ENCODE results near the gene SCN2A.
"Not testable (repeated sequence)": the region's sequence is repeated elsewhere in the genome, so short reads cannot be mapped to it uniquely, and the experiment has no call there.

The SCN2A gene

GRCh38 chr2:165312999-165313398 is 73.8 kb downstream of the SCN2A start:
- DNase-seq (ENCODE audit: low read depth in 2 of 3, low spot score in 2 of 3): no peak

DNA sequence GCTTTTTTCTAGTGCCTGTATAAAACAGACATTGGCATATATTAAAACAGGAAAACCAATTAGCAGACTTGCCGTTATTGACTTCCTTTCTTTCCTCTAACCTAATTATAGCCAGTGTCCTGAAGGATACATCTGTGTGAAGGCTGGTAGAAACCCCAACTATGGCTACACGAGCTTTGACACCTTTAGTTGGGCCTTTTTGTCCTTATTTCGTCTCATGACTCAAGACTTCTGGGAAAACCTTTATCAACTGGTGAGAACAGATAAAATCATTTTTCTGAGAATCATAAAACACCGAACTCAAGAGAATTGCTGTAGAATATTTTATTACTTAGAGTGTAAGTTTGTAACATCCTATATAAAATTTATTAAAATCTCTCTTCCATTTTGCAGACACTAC is 74.3 kb downstream of the SCN2A start:
- DNase-seq (ENCODE audit: low read depth in 2 of 3, low spot score in 2 of 3): no peak

GRCh38 chr2:165328272-165328671 is 89.1 kb downstream of the SCN2A start:
- DNase-seq (ENCODE audit: low read depth in 2 of 3, low spot score in 2 of 3): no peak

DNA sequence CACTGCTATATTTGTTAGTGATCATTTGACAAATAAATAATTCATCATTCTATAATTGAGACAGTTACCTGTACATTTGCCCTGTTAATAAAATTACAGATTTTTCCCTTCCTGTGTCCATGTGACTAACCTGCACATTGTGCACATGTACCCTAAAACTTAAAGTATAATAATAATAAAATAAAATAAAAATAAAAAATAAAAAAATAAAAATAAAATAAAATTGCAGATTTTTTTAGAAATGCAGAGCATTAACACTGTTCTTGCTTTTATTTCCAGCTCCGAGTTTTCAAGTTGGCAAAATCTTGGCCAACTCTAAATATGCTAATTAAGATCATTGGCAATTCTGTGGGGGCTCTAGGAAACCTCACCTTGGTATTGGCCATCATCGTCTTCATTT is 105.1 kb downstream of the SCN2A start:
- DNase-seq (ENCODE audit: low read depth in 2 of 3, low spot score in 2 of 3): not testable (repeated sequence)

GRCh38 chr2:165348441-165348840 is 109.2 kb downstream of the SCN2A start:
- DNase-seq (ENCODE audit: low read depth in 2 of 3, low spot score in 2 of 3): no peak

- no peak for DNase-seq (ENCODE audit: low read depth in 2 of 3, low spot score in 2 of 3)
These were observed 110.0 kb downstream of the SCN2A start for GRCh38 chr2:165349181-165349580.

GRCh38 chr2:165357758-165358157 is 118.5 kb downstream of the SCN2A start:
- no peak for DNase-seq (ENCODE audit: low read depth in 2 of 3, low spot score in 2 of 3)

GRCh38 chr2:165361514-165361913 is 122.3 kb downstream of the SCN2A start:
- no peak for DNase-seq (ENCODE audit: low read depth in 2 of 3, low spot score in 2 of 3)

GRCh38 chr2:165369131-165369897 is 130.1 kb downstream of the SCN2A start:
- no peak for DNase-seq (ENCODE audit: low read depth in 2 of 3, low spot score in 2 of 3)

DNA sequence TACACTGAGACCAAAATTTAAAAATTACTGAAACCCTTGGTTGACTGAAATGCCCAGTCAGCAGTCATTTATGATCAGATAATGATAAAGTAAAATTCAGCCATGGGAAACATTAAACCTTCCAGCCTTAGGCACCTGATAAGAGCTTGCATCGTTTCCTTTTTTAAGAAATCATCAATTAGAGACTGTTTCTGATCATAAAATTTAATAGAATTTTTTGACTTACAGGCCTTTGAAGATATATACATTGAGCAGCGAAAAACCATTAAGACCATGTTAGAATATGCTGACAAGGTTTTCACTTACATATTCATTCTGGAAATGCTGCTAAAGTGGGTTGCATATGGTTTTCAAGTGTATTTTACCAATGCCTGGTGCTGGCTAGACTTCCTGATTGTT is 130.7 kb downstream of the SCN2A start:
- no peak for DNase-seq (ENCODE audit: low read depth in 2 of 3, low spot score in 2 of 3)

DNA sequence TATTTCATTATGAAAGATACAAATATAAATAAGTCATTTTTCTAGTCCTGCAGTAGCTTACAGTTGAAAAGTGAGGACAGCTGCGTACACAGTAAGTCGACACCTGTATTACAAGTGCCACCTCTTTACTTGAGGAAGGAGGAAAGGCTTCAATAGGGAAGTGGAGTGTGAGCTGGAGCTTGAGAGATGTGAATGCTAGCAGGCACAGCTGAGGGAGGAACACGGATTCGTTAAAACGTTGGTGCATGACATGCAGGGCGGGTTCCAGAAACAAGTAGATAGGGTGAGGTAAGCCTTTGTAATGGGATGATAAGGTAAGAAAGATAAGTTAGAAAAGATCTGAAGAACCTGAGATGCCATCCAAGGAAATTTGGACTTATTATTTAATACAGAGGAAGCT is 132.1 kb downstream of the SCN2A start:
- no peak for DNase-seq (ENCODE audit: low read depth in 2 of 3, low spot score in 2 of 3)

GRCh38 chr2:165373278-165374010 is 134.2 kb downstream of the SCN2A start:
- DNase-seq (ENCODE audit: low read depth in 2 of 3, low spot score in 2 of 3): no peak

GRCh38 chr2:165376571-165376975 is 137.4 kb downstream of the SCN2A start:
- no peak for DNase-seq (ENCODE audit: low read depth in 2 of 3, low spot score in 2 of 3)

- no peak for DNase-seq (ENCODE audit: low read depth in 2 of 3, low spot score in 2 of 3)
These were observed 143.1 kb downstream of the SCN2A start for GRCh38 chr2:165382362-165382761.

DNA sequence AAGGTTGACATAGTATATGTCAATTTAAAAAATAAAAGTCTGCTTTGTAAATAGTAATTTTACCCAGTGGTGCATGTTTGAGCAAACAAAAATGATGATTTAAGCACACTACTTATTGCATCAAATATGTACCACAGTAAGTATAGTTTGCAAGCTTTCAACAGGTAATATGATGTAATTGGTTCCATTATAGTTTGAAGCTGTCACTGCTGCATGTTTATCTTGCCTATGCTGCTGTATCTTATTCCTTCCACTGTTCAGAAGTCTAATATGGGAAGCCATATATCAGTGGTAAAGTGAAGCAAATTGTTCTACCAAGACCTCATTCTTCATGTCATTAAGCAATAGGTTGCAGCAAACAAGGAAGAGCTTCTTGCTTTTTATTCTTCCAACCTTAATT is 151.7 kb downstream of the SCN2A start:
- no peak for DNase-seq (ENCODE audit: low read depth in 2 of 3, low spot score in 2 of 3)

DNA sequence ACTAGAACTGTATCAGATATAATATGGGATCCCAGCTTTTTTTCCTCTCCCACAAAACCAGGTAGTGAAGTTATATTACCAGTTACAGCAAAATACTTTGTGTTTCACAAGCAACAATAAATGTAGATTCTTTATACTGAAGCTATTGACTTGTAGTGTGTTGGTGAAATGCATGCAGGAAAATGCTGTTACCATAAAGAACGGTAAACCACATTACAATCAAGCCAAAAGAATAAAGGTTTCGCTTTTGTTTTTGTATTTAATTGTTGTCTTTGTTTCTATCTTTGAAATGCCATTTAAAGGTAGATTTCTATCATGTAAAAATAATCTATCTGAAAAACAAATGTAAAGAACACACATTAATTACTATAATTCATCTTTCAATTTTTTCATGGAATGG is 152.6 kb downstream of the SCN2A start:
- DNase-seq (ENCODE audit: low read depth in 2 of 3, low spot score in 2 of 3): no peak

- not testable (repeated sequence) for DNase-seq (ENCODE audit: low read depth in 2 of 3, low spot score in 2 of 3)
These were observed 159.4 kb downstream of the SCN2A start for GRCh38 chr2:165398603-165399002.

DNA sequence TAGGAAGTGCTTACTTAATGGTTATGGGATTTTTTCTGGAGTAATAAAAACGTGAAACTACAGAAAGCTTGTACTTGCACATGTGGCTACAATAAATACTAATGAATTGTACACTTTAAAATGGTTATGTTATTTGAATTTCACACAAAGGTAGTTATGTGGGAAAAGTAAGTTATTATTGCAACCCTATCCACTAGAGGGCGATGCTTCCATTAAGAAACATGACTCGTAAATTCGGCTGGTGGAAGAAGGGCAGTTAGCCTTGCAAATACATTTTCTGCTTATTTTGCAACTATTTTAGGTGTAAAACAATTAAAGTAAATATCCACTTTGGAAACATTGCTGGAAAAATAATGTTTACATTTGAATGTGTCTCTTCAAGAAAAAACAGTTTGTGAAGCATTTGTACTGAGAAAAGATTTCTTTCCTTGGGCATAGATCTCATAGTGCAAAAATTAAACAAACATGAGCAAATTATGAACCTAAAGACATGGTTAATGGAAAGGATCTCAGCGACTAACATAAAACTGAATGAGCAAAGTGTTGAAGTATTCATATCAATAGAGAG is 162.2 kb downstream of the SCN2A start:
- DNase-seq (ENCODE audit: low read depth in 2 of 3, low spot score in 2 of 3): no peak

DNA sequence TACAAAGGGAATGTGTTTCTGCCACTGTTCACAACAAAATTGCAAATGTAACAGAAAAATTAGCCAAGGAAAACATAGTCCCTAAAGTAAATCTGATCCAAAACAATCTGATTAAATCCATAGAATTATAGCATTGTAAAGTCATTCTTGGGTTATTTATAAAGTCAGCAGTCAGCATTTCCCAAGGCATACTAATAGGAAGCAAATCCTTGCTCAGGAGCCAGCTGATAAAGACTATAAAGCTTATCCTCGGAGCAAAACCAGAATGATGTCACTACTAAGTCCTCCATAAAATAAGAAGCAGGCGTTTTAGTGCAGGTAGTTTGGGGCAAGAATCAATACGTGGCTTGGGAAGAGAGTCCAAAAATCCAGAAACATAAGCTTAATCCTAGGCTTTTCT is 162.9 kb downstream of the SCN2A start:
- no peak for DNase-seq (ENCODE audit: low read depth in 2 of 3, low spot score in 2 of 3)

DNA sequence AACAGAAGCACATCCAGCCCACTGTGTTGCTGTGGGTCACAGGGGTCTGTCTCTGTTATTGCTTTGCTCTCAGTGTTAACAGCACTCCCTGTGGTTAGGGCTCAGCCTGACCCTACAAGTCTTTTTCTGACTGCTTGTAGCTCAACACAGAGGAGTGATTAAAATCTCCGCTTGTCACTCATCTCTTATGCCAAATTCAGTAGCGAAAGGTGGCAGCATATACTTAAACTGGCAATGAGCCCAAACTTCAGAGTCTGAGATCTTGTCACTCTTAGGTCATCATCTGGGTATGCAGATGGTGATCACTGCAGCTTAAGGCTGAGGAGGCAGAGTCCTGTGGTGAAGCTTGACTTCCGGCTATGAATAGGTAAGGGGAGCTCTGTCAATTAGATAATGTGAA is 167.0 kb downstream of the SCN2A start:
- DNase-seq (ENCODE audit: low read depth in 2 of 3, low spot score in 2 of 3): no peak

- DNase-seq (ENCODE audit: low read depth in 2 of 3, low spot score in 2 of 3): no peak
These were observed 168.3 kb downstream of the SCN2A start for GRCh38 chr2:165407466-165407865.

GRCh38 chr2:165408186-165408585 is 169.0 kb downstream of the SCN2A start:
- no peak for DNase-seq (ENCODE audit: low read depth in 2 of 3, low spot score in 2 of 3)
